Fibroblast of lung (primary cell): ENCODE measurements around the gene SCML2. TPM values are rescaled to one million over a fixed set of nuclear protein-coding genes. Genes with fewer than 3 reads are reported as not detected.

Experiments used
- DNase-seq, 2 donors: peaks; one replicate each; pipeline versions ENCODE4 v3.0.0 to v3.0.0-alpha.2; 2010; ENCODE audit warnings: low read depth in 2 of 2
- H2AFZ ChIP-seq: 2 replicates; pipeline ENCODE4 v1.5.1; 2012; ENCODE audit warnings: low read length, control low read depth, inconsistent platforms
- H3K27ac ChIP-seq: 2 replicates; pipeline ENCODE4 v1.5.1; 2011; ENCODE audit warnings: low read length, control low read depth; ENCODE audit not compliant: insufficient read depth
- H3K27me3 ChIP-seq: 2 replicates; pipeline ENCODE4 v1.5.1; 2011; ENCODE audit warnings: mild to moderate bottlenecking, low read length; ENCODE audit not compliant: control insufficient read depth, insufficient read depth
- H3K36me3 ChIP-seq: 2 replicates; pipeline ENCODE4 v1.5.1; 2011; ENCODE audit warnings: low read length; ENCODE audit not compliant: control insufficient read depth, insufficient read depth
- H3K4me1 ChIP-seq: 2 replicates; pipeline ENCODE4 v1.5.1; 2011; ENCODE audit warnings: low read length; ENCODE audit not compliant: control insufficient read depth, insufficient read depth; ENCODE audit errors: extremely low read depth
- H3K4me2 ChIP-seq: 2 replicates; pipeline ENCODE4 v1.5.1; 2011; ENCODE audit warnings: low read length, control low read depth; ENCODE audit not compliant: insufficient read depth; ENCODE audit errors: extremely low read depth
- H3K4me3 ChIP-seq, 4 experiments: fragments of 200-600 bp in 1 of 4; sonication (generic) in 1 of 4; replicated peaks in 1 of 4; 2 replicates each; pipeline ENCODE4 v1.5.1; 2011 to 2016; ENCODE audit warnings: low read length in 4 of 4, low read depth in 3 of 4, mild to moderate bottlenecking in 3 of 4, control low read depth in 2 of 4, inconsistent platforms in 1 of 4, mixed read lengths in 1 of 4; ENCODE audit not compliant: insufficient read depth in 1 of 4; ENCODE audit errors: control extremely low read depth in 1 of 4
- H3K79me2 ChIP-seq: 2 replicates; pipeline ENCODE4 v1.5.1; 2012; ENCODE audit warnings: mild to moderate bottlenecking, low read length, inconsistent platforms; ENCODE audit not compliant: control insufficient read depth, insufficient read depth
- H3K9ac ChIP-seq: 2 replicates; pipeline ENCODE4 v1.5.1; 2011; ENCODE audit warnings: mild to moderate bottlenecking, low read length, control low read depth; ENCODE audit not compliant: insufficient read depth
- H3K9me3 ChIP-seq: 2 replicates; pipeline ENCODE4 v1.5.1; 2012; ENCODE audit warnings: low read depth, low read length; ENCODE audit not compliant: control insufficient read depth, insufficient read depth
- H4K20me1 ChIP-seq: 2 replicates; pipeline ENCODE4 v1.5.1; 2011; ENCODE audit warnings: low read length; ENCODE audit not compliant: control insufficient read depth, insufficient read depth; ENCODE audit errors: extremely low read depth
- EZH2 ChIP-seq: IDR thresholded peaks from 2 replicates; pipeline ENCODE4 v1.5.1; 2012; ENCODE audit warnings: low read length, control low read depth, mild to moderate bottlenecking; ENCODE audit errors: missing control alignments
- polyA plus RNA-seq, 2 donors: library from polyadenylated mRNA; depleted of rRNA in 1 of 2; stranded (reverse) in 1 of 2; unstranded in 1 of 2; fragments of >200 nt; gene quantifications; 2 replicates each; pipeline ENCODE4 v1.2.1, GENCODE V29; 2011 to 2012; ENCODE audit warnings: missing spikeins in 1 of 2
- total RNA-seq: library from RNA; depleted of rRNA; stranded (reverse); fragments of >200 nt; gene quantifications from 2 replicates; pipeline ENCODE4 v1.2.1, GENCODE V29; 2014
- TF ChIP-seq, protein P1 (sequence below), 2 donors: IDR thresholded peaks in 1 of 2; conservative IDR thresholded peaks in 1 of 2; 1 replicate in 1 of 2; 2 replicates in 1 of 2; pipeline ENCODE4 v1.5.1; 2011 to 2012; ENCODE audit warnings: low read length in 2 of 2, control low read depth in 1 of 2, inconsistent platforms in 1 of 2, low read depth in 1 of 2, mild to moderate bottlenecking in 1 of 2

Gene SCML2
- total and polyA plus RNA-seq, 2 donors (not counting 1 experiment from before 2014, with no cell fraction given) = 1.7 to 1.8 TPM

GRCh38 chrX:18271725-18272124 lies 82.8 kb downstream of the SCML2 start:
- H3K4me1 ChIP-seq = no peaks in the 10 kb centered on the region
- no peaks in the 10 kb centered on the region for H3K79me2 ChIP-seq
- H3K36me3 ChIP-seq = no peaks in the 10 kb centered on the region
- H3K9ac ChIP-seq = no peak overlapping the region
- H4K20me1 ChIP-seq = no peaks in the 10 kb centered on the region
- no peak for DNase-seq
- no peak overlapping the region for H2AFZ ChIP-seq
- H3K27me3 ChIP-seq = no peaks in the 10 kb centered on the region
- H3K9me3 ChIP-seq = no peaks in the 10 kb centered on the region
- no peak overlapping the region for H3K4me3 ChIP-seq
- no peak overlapping the region for H3K4me2 ChIP-seq
- no peak overlapping the region for H3K27ac ChIP-seq
- TF ChIP-seq, protein P1, sequence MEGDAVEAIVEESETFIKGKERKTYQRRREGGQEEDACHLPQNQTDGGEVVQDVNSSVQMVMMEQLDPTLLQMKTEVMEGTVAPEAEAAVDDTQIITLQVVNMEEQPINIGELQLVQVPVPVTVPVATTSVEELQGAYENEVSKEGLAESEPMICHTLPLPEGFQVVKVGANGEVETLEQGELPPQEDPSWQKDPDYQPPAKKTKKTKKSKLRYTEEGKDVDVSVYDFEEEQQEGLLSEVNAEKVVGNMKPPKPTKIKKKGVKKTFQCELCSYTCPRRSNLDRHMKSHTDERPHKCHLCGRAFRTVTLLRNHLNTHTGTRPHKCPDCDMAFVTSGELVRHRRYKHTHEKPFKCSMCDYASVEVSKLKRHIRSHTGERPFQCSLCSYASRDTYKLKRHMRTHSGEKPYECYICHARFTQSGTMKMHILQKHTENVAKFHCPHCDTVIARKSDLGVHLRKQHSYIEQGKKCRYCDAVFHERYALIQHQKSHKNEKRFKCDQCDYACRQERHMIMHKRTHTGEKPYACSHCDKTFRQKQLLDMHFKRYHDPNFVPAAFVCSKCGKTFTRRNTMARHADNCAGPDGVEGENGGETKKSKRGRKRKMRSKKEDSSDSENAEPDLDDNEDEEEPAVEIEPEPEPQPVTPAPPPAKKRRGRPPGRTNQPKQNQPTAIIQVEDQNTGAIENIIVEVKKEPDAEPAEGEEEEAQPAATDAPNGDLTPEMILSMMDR (conservative IDR thresholded peaks at IDR 0.05 in 1 of 2, IDR thresholded peaks at IDR 0.05 in 1 of 2; ENCODE audit: low read depth in 1 of 2, low read length in 2 of 2) = no peak
- TF ChIP-seq EZH2 = no peak

- H3K27me3 ChIP-seq = no peaks in the 10 kb centered on the region
- H2AFZ ChIP-seq = no peak overlapping the region
- no peak overlapping the region for H3K27ac ChIP-seq
- H4K20me1 ChIP-seq = no peaks in the 10 kb centered on the region
- H3K9me3 ChIP-seq = no peaks in the 10 kb centered on the region
- H3K4me1 ChIP-seq = no peaks in the 10 kb centered on the region
- H3K9ac ChIP-seq = no peak overlapping the region
- no peaks in the 10 kb centered on the region for H3K36me3 ChIP-seq
- H3K79me2 ChIP-seq = no peaks in the 10 kb centered on the region
- DNase-seq = no peak
- H3K4me2 ChIP-seq = no peak overlapping the region
- no peak overlapping the region for H3K4me3 ChIP-seq
- TF ChIP-seq, protein P1 (conservative IDR thresholded peaks at IDR 0.05 in 1 of 2, IDR thresholded peaks at IDR 0.05 in 1 of 2; ENCODE audit: low read depth in 1 of 2, low read length in 2 of 2) = no peak
- TF ChIP-seq EZH2 = no peak
These were observed 83.2 kb downstream of the SCML2 start for GRCh38 chrX:18271309-18271708.

GRCh38 chrX:18255059-18255458 lies 99.4 kb downstream of the SCML2 start:
- H3K36me3 ChIP-seq = no peaks in the 10 kb centered on the region
- H3K9me3 ChIP-seq = no peaks in the 10 kb centered on the region
- no peak overlapping the region for H3K4me2 ChIP-seq
- H4K20me1 ChIP-seq = no peaks in the 10 kb centered on the region
- H3K27me3 ChIP-seq = no peaks in the 10 kb centered on the region
- no peak overlapping the region for H3K9ac ChIP-seq
- no peak for TF ChIP-seq EZH2
- TF ChIP-seq, protein P1 (conservative IDR thresholded peaks at IDR 0.05 in 1 of 2, IDR thresholded peaks at IDR 0.05 in 1 of 2; ENCODE audit: low read depth in 1 of 2, low read length in 2 of 2) = no peak
- no peak for DNase-seq
- H2AFZ ChIP-seq = no peak overlapping the region
- no peak overlapping the region for H3K27ac ChIP-seq
- H3K4me3 ChIP-seq = no peak overlapping the region
- H3K79me2 ChIP-seq = no peaks in the 10 kb centered on the region
- no peaks in the 10 kb centered on the region for H3K4me1 ChIP-seq
